NT2/D1 (cell line): Measurements from ENCODE around the gene CLUH.

Source experiments
- SUZ12 ChIP-seq: IDR thresholded peaks from 2 replicates; pipeline ENCODE4 v1.6.1; 2011; ENCODE audit not compliant: insufficient read length, insufficient read depth; ENCODE audit errors: extremely low read depth
- YY1 ChIP-seq: IDR thresholded peaks from 2 replicates; pipeline ENCODE4 v1.6.1; 2011; ENCODE audit not compliant: insufficient read length, insufficient read depth
- ZNF274 ChIP-seq: IDR thresholded peaks from 2 replicates; pipeline ENCODE4 v1.6.1; 2011; ENCODE audit warnings: mild to moderate bottlenecking, low read depth, low read length

DNA sequence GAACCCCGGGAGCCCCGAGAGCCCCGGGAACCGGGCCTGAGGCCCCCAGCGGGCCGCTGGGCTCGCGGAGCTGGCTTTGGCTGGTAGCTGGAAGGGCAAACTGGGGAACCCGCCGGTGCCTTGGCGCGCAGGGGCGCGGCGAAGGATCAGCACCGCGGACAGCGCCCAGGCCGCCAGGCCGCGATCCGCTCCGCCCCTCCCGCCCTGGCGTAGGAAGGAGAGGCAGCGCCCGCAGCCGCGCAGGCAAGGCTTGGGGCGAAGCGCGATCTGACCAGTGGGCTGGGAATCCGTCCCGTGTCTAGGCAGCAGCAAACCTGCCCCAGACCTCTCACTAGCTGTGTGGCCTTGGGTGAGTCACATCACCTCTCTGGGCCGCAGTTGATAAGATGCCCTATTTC, 38.2 kb upstream of the CLUH start:
- TF ChIP-seq YY1 (no peak), ZNF274 (no peak), SUZ12 (no peak)
